HuH-7 (cell line): ENCODE results near the gene FOXP1.

Experiments used
- DNase-seq: peaks from one replicate; pipeline ENCODE4 v3.0.0; 2011; ENCODE audit warnings: low spot score

The FOXP1 gene

DNA sequence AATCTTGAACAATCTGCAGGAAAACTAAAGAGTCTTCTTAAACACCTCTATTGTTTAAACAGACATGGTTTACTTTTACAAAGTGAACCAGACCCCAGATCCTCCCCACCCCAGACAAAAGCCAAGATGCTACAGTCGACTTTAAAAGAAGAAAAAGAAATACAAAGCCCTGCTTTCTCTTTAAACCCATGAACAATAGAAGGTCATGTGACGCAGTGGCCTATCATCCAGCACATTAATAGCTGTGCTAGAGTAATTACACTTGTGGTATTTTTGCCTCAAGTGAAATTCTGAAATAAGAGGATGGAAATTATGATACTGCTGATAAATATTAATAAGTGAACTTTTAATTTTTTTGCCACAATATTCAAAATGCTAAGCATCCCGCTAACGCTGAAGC, 613.4 kb downstream of the FOXP1 start:
- no peak for DNase-seq

DNA sequence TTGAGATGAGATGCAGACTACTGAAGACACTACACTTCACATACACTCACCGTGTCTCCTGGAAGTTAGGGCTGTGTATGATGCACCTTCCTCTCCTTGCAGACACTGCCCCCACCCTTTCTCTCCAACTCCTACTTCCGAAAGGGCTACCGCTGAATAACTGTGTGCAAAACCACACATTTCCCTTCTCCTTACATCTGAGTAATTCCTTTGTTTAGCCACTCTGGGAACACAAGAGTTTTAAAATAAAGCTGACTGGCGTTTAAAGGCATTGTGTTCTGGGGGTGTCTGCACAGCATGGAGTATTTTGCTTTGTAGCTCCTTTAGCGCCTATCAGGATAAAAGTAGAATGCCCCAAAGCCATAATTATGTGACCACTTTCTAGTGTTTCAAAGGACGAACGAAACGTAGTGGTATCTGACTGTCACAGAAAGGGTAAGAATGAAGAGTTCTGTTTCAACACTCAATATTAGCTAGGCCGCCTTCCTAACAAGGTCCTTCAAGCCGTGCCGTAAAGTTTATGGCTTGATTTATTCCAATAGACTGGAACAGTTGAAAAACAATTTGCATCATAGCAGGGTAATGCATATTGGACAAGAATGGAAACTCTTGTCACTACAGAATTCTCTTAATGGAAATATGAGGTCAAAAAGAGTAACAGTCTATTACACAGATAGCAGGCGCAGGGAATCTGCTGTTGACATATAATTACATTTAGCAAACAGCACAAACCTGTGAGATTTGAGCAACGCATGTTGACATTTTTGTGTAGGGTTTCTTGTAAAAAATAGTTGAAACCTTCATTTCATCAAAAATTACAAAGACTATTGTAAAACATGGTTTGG, 619.9 kb downstream of the FOXP1 start:
- no peak for DNase-seq

DNA sequence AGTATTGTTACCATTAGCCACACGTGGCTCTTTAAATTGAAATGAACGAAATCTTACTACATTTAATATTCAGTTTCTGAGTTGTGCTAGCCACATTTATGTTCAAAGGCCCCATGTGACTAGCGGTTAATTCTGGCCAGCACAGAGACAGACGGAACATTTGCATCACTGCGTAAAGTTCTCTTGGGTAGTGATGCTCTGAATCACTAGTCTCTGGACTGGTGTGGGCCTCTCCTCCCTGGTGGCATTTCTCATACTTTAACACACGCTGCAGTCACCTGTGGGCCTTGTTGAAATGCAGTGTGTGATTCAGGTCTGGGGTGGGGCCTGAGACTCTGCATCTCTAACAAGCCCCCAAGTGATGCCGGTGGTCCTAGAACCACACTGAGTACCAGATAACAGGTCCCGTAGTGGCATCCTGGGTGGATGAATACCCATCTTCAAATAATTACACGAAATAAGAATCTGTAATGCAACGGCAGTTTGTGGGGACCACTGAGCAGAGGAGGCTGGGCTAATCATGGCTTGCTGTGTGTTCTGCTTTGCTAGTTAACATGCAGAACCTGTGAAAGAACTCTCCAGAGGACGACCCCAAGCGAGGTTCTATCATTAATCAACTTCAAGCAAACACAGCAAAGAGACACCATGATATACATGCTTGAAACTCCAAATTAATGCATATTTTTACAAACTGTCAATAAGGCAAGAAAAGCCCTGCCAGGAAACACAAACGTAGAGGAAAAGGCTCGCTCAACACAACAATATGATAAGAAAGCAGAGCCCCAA, 623.8 kb downstream of the FOXP1 start:
- no peak for DNase-seq

DNA sequence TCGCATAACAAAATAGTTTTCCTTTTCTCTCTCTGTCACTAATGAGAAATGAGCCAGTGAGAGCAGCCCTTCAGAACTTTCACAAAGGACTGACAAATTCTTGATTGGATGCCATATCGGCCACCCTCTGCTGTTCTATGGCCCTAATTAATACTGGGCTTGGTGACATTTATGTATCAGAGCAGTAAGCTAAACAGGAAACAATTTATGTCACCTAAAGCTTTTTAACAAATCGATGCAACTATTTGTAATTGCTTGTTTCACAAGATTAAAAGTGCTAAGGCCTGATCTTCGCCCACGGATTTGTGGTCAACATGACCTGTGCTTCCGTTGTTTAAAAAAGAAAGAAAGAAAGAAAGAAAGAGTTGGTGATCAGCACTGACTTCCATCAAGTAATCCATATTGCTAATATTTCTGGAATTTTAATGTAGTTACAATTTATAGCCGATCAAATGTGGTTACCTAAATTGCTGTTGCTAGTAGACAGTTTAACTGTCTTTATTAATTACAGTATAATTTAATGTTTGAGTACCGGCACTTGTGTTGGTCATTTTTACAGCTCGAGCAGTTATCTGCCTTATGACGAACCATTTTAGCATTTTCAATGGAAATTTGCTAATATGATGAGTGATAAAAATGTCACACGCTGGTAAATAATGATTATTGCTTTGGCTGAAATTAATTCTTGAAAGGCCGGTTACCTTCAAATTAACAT, 631.3 kb downstream of the FOXP1 start:
- no peak for DNase-seq

DNA sequence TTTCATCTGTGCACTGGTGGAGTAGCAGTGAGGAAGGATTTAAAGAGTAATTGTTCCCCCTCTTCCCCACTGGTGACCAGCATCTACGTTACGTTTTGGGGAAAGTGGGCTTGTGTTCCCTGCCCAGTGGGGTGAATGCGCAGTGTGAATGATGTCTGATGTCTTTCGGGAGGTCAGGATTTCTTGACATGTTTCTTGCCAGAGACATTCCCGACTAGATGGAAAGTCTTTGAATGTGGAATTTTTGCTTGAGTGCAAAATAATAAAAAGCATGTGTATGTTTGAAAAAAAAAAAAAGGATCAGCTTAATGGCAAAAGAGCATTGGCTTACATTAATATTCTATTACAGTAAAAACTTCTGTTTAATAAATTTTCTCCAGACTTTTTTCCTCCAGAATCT, 632.2 kb downstream of the FOXP1 start:
- DNase-seq = no peak

DNA sequence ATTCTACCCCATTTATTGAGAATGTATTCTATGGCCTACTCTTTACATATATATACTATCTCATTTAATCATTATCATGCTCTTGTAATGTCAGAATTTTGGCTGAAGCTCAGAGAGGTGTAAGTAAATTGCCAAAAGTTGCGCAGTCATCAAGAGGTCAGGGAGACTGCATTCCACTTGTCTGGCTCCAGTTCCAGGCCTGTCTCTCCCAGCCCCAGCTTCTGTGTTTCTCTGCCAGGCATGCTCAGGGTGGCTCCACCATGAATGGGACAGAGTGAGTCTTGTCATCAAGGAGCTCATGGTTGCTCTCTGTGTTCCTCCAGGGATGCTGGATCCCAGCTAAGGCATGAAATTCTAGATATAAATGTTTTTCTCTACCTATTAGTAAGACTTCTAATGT, 635.9 kb downstream of the FOXP1 start:
- no peak for DNase-seq

DNA sequence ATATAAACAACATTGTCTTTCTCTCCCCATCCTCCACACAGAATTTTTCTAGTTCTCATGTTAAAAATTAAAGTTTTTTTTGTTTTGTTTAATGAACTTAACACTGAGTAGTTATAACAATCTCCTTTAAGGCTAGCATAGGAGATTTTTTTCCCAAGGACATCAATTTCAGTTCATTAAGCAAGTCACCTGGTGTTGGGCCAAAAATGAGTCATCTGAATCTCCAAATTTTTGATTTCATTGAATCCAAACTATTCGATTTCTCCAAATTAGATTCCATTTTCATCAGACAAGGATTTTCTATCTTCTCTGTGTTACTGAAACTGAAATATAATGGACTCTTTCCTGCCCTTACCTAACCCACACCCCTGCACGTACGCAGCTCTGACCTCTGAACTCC, 639.6 kb downstream of the FOXP1 start:
- no peak for DNase-seq

DNA sequence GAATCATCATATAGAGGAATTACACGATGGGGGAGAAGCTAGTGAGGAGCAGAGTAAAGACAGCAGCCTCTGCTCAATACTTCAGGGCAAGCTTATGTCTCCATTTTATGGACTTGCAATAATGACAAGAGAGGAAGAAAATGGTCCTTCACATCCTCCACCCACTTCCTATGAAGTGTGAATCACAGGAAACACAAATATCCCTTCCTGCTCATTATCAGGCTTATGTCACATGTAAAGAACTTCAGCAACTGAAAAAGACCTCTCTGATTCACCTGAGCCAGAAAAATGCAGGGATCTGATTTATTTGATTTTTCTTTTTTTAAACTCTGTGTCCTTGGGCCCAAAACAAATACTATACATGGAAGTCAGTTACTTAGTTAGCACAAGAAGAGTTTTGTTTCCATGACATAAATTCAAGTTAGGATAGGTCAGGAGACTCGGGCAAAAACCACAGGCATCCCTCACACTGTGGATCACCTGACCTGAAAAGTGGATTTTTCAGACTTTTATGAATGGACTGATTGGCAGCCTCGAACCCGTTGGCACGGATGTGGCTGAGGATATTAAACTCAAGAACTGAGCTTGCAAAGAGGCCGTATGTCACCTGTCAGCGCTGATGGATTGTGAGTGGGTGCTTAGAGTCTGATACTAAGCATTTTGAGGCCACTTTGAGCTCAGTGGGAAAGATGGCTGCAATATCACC, 650.3 kb downstream of the FOXP1 start:
- DNase-seq = no peak

DNA sequence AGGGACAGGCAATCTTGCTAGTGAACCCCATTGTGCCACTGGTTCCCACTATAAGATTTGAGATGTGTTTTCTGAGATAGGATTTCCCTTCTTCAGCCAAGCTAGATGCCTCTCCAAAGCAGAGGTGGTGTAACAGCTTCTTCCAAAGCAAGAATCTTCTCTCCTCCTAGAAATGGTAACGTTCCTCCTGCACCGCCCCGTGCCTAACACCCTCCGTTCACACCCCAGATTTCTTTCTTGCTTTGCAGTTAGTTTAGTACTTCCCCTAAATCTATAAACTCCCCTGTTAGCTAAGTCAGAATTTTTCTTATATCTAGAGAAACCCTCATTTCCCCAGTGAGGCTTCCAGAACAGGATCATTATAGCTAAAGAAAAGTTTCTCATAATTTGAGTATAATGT, 653.5 kb downstream of the FOXP1 start:
- no peak for DNase-seq

DNA sequence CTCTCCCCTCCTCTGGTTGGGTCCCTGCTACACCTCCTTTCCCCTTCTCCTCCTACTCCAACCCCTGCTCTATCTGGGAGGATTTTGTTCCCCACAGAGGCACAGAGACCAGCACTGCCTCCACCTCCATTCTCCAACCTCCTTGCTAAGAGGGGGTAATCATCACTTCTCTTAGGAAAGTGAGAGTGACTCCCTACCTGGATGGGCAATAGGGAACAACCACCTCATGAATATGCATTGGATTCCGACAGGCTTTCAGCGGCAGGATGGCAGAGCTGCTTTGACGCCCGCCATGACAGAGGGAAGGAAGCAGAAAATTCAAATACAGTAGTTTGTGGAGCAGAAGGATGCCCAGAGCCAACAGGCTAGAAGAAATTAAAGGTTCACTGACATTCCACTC, 656.3 kb downstream of the FOXP1 start:
- DNase-seq = no peak

DNA sequence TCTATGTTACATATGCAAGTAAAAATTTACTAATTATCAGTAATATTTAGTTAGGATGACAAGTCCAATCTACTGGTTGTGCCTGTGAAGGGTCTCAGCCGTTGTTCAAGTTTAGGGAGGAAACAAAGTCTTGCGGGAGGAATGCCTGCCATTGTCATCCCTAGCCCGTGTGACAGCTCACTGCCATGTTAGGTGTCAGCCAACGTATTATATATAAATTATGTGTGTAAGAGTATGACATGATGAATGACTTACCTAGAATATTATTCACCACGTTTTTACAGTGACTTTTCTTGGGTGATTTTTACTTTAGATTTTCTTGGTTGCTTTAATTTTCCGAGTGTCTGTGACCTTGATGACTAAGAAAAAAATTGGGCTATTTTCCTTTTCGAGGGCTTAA, 656.7 kb downstream of the FOXP1 start:
- DNase-seq = no peak

DNA sequence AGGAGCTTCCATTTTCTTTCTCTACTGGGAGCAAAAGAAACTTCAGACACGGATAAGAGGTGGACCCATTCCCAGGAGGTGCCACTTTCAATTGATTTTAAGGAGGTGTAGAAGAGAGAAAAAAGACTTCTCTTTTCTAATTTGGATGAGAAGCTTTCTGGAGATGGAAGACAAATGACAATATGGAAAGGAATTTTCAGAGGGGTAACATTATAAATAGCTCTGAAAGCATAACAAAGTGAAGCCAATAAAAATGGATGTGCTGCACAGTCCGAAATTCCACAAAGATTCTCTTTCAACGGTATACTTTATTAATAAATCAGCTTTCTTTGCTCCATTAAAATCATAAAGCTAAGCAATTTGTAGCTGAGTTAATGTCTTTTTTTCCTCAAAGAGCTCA, 663.9 kb downstream of the FOXP1 start:
- DNase-seq = no peak

DNA sequence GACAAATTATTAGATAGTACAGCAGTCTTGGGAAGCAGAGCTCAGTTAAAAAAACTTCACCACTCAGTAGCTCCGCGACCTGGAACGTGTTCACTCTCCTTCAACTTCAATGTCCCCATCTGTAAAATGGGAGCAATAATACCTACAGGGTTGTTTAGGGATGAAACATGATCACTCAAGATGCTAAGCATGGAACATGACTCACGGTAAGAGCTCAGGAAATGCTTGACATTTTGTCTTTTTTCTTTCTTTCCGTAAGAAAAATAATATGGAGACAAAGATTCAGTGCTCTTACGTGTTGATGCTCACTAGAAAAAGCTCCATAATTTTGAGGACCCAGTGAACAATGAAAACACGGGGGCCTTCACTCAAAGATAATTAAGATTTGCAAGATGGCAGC, 664.4 kb downstream of the FOXP1 start:
- DNase-seq = no peak

DNA sequence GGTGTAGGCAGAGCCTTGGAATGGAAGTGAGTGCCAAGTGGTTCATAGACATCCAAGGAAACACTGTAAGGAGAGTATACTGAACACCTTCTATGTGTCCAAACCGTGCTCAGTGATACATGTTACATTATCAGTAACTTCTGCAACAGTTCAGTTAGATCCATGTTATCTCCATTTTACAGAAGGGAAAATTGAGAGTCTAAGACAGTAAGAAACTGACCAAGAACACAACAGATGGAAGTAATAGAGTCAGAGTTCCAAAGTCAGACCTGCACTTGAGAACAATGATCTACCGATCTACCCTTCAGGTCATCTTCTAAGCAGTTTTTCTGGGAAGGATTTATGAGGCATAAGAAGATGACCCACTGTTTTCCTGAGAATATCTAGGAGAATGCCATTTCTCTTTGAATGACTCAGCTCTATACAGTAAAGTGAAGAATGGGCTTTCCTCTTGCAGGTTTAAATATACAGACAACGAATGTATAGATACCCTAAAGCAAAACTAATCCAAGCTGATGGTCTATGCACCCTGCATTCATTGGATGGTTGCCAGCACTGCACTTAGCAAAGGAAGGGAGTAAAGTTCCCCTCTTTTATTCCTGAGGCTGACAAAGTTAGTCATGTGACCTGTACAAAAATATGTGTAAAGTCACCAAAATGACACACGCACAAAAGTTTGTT, 667.0 kb downstream of the FOXP1 start:
- DNase-seq = no peak

DNA sequence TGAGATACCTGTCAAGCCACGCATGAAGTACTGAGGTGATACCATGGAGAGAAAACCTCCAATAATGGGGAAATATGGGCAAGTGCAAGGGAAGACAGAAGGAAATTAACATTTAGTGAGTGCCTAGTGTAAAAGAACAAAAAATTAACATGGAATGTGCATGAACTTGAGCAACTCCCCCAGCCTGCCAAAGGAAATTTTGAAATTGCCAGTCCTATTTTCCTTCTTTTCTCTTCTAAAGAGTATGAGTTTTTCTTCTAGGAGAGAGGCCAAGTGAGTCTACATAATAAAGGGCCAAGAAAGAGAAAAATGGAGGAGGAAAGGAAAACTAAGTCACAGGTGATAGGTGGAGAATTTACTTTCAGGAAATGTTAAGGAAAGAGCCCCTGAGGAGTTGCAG, 668.7 kb downstream of the FOXP1 start:
- DNase-seq = no peak

DNA sequence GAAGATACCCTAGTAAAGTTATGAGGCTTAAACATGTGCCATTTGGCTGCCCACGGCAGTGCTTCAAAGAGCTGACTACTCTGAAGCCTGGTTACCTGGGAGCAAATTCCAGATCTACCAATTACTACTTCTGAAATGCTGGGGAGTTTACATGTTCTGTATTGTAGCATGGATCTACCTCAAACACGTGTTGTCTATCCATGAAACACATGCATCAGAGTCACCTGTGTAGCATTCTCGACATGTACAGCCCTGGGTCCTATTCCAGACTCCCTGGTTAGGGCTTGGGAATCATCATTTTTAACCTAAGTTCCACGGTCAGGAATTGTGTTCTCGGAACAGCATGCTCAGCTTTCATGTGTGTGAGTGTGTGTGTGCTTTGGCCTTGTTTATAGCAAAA, 671.8 kb downstream of the FOXP1 start:
- no peak for DNase-seq

DNA sequence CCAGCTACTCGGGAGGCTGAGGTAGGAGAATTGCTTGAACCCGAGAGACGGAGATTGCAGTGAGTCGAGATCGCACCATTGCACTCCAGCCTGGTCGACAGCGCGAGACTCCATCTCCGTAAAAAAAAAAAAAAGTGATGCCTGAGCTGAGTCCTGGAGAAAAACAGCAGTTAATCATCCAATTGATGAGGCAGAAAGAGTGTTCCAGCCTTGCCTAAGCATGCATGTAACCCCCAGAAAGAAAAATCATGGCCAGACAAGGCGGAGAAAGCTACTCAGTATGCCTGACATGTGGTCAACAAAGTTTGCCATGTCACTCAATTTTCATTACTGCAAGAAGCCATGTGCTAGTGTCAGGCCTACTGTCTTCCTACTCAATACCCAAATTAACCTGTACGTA, 678.0 kb downstream of the FOXP1 start:
- DNase-seq = no peak
